ENCODE results near the gene SPATA31E1.

GRCh38 chr9:87889065-87889881 is 6.6 kb downstream of the SPATA31E1 start:
- TF ChIP-seq CTCF (IDR thresholded peaks at IDR 0.05) (no peak), POLR2A (IDR thresholded peaks at IDR 0.05) (no peak)

Data from right lobe of liver (tissue), 4 donors.